T-cell (primary cell): ENCODE data around the gene SIRT7. TPM values are rescaled to one million over a fixed set of nuclear protein-coding genes. Genes with fewer than 3 reads are reported as not detected.

Experiments used
- ATAC-seq, 4 experiments: fragments of 200-7000 bp in 3 of 4; fragments of 150-1000 bp in 1 of 4; cut with Tn5 transposase; replicated peaks in 1 of 4; 1 replicate in 3 of 4; 2 replicates in 1 of 4; pipeline ENCODE4 v1.10.0; 2021; ENCODE audit warnings: moderate library complexity in 3 of 4, mild to moderate bottlenecking in 2 of 4, moderate number of reproducible peaks in 1 of 4
- CTCF ChIA-PET, 2 donors: fragments of 300-600 bp; sonication (Branson Sonifier 250); formaldehyde crosslinking; loops; one replicate each; lab custom pipeline; 2022; ENCODE audit warnings: antibody characterized with exemption in 2 of 2; lab: Charles Lee
- POLR2A ChIA-PET, 2 donors: fragments of 300-600 bp; sonication (Branson Sonifier 250); formaldehyde crosslinking; loops; one replicate each; lab custom pipeline; 2022; ENCODE audit warnings: antibody characterized with exemption in 2 of 2; lab: Charles Lee
- DNase-seq, 35 experiments: peaks; one replicate each; pipeline versions ENCODE4 v3.0.0 to v3.0.0-alpha.2; 2013 to 2023
- H3K27ac ChIP-seq: one replicate; pipeline ENCODE4 v1.5.1; 2013; ENCODE audit warnings: low read length
- H3K27me3 ChIP-seq, 2 experiments: replicated peaks in 1 of 2; 1 replicate in 1 of 2; 2 replicates in 1 of 2; pipeline versions ENCODE4 v1.6.1 to v1.7.0; 2013; ENCODE audit warnings: low read length in 1 of 2, mixed read lengths in 1 of 2; ENCODE audit not compliant: control insufficient read depth in 2 of 2, insufficient read depth in 2 of 2; ENCODE audit errors: extremely low read depth in 1 of 2
- H3K36me3 ChIP-seq, 2 donors: 1 replicate in 1 of 2; 2 replicates in 1 of 2; pipeline versions ENCODE4 v1.6.1 to v1.7.0; 2013; ENCODE audit warnings: low read length in 1 of 2; ENCODE audit not compliant: control insufficient read depth in 2 of 2, insufficient read depth in 1 of 2; ENCODE audit errors: extremely low read depth in 1 of 2
- H3K4me1 ChIP-seq, 2 experiments: 1 replicate in 1 of 2; 2 replicates in 1 of 2; pipeline versions ENCODE4 v1.6.1 to v1.7.0; 2013; ENCODE audit warnings: low read length in 2 of 2, mixed read lengths in 1 of 2; ENCODE audit not compliant: insufficient read depth in 2 of 2, control insufficient read depth in 1 of 2; ENCODE audit errors: extremely low read depth in 1 of 2
- H3K4me3 ChIP-seq, 2 donors: 1 replicate in 1 of 2; 2 replicates in 1 of 2; pipeline versions ENCODE4 v1.5.1 to v1.7.0; 2013; ENCODE audit warnings: mild to moderate bottlenecking in 2 of 2, low read length in 1 of 2, moderate library complexity in 1 of 2; ENCODE audit not compliant: control insufficient read depth in 1 of 2; ENCODE audit errors: extremely low read depth in 1 of 2
- H3K9me3 ChIP-seq: 2 replicates; pipeline ENCODE4 v1.7.0; 2013
- H3K27ac Mint-ChIP-seq, 2 donors: one replicate each; pipeline ENCODE4 v1.8.0; 2020 to 2021; ENCODE audit warnings: mild to moderate bottlenecking in 2 of 2, mixed read lengths in 2 of 2
- H3K27me3 Mint-ChIP-seq, 2 donors: one replicate each; pipeline ENCODE4 v1.8.0; 2021 to 2022; ENCODE audit warnings: mixed read lengths in 2 of 2
- H3K36me3 Mint-ChIP-seq: one replicate; pipeline ENCODE4 v1.8.0; 2021; ENCODE audit warnings: mixed read lengths
- H3K4me1 Mint-ChIP-seq, 3 donors: one replicate each; pipeline ENCODE4 v1.8.0; 2020 to 2022; ENCODE audit warnings: mixed read lengths in 3 of 3, mild to moderate bottlenecking in 1 of 3
- H3K4me3 Mint-ChIP-seq, 3 donors: one replicate each; pipeline ENCODE4 v1.8.0; 2020 to 2022; ENCODE audit warnings: mild to moderate bottlenecking in 3 of 3, mixed read lengths in 3 of 3, moderate library complexity in 3 of 3
- H3K9me3 Mint-ChIP-seq, 3 donors: one replicate each; pipeline ENCODE4 v1.8.0; 2020 to 2022; ENCODE audit warnings: mixed read lengths in 3 of 3
- WGBS: methylation state at CpG from one replicate; pipeline ENCODE4 v1.1.5; 2013; ENCODE audit warnings: missing lambda C conversion rate; ENCODE audit not compliant: insufficient coverage; 5-methylcytosine and 5-hydroxymethylcytosine counted together
- total RNA-seq, 35 experiments: library from RNA in 6 of 35; stranded (reverse) in 6 of 35; fragments of 120-200 nt in 1 of 35; gene quantifications; one replicate each; pipeline versions ENCODE4 v1.2.1 to v1.2.4 and lab custom pipeline; 2013 to 2026

Gene SIRT7
- total RNA-seq, 5 donors from 2014 or later (not counting 1 experiment from before 2014, with no cell fraction given) = 54.3 to 96.2 (median 77.4) TPM

DNA sequence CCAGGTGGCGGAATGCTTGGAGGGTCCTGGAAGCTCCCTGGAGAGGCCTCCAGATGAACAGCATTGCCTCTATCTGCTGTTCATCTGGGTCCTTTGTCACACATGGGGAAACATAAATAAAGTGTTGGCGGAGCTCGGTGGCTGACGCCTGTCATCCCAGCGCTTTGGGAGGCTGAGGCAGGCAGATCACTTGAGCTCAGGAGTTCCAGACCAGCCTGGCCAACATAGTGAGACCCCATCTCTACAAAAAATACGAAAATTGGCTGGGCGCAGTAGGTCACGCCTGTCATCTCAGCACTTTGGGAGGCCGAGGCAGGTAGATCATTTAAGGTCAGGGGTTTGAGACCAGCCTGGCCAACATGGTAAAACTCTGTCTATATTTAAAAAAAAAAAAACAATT is 26.9 kb upstream of the SIRT7 start:
- H3K27ac Mint-ChIP-seq = no peak overlapping the region

DNA sequence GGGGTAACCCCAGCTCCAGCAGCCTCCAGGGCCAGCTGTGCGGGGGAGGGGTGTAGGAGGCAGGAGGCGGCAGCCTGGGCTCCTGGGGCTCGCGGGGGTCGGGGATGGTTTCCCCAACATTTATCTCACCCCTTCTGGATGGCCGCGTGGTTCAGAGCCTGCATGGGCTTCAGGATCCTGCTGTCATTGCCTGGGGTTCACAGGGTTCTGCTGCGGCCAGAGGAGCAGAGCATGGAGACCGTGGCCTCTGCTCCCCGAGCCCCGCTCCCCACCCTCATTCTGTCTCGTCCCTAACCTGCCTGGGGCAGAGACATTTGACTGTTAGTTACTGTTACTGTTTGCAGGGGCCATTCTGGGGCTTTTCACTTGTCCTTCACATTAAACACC is 24.2 kb upstream of the SIRT7 start:
- peaks cover 0 to 9% of the 10 kb centered on the region in 2 donors for H3K27me3 Mint-ChIP-seq
- DNase-seq (no peak), ATAC-seq (no peak)
- WGBS = 70% methylated on average over 7 of the region's 12 CpGs
- Histone ChIP-seq H3K36me3 (no peaks in the 10 kb centered on the region), H3K4me3 (no peak overlapping the region), H3K27ac (no peak overlapping the region), H3K27me3 (peaks cover 0 to 54% of the 10 kb centered on the region in 2 experiments), H3K4me1 (peaks cover 0 to 9% of the 10 kb centered on the region in 2 experiments), H3K9me3 (no peaks in the 10 kb centered on the region)
- ChIA-PET CTCF (no interaction called here), POLR2A (no interaction called here)
- no peaks in the 10 kb centered on the region for H3K9me3 Mint-ChIP-seq
- H3K4me3 Mint-ChIP-seq = no peak overlapping the region
- no peak overlapping the region for H3K27ac Mint-ChIP-seq
- no peaks in the 10 kb centered on the region for H3K36me3 Mint-ChIP-seq
- H3K4me1 Mint-ChIP-seq = peaks cover 3 to 5% (median 5%) of the 10 kb centered on the region in 3 donors

More for the DNA sequence above, 26.9 kb upstream of the SIRT7 start:
- ChIA-PET POLR2A (no interaction called here), CTCF (interaction anchor here in 1 of 2 donors (0.7 kb wide), 1 partner anchor 17 kb away, joined by 4 read pairs; the partner anchor contains the start of gene MAFG)
- Mint-ChIP-seq H3K4me3 (no peak overlapping the region), H3K4me1 (no peaks in the 10 kb centered on the region), H3K27me3 (peaks cover 0 to 9% of the 10 kb centered on the region in 2 donors), H3K9me3 (no peaks in the 10 kb centered on the region), H3K36me3 (no peaks in the 10 kb centered on the region)
- H3K36me3 ChIP-seq = no peaks in the 10 kb centered on the region
- H3K4me1 ChIP-seq = no peaks in the 10 kb centered on the region
- H3K27ac ChIP-seq = no peak overlapping the region
- H3K4me3 ChIP-seq = no peak overlapping the region
- DNase-seq (no peak), ATAC-seq (no peak)
- peaks cover 0 to 42% of the 10 kb centered on the region in 2 experiments for H3K27me3 ChIP-seq
- H3K9me3 ChIP-seq = no peaks in the 10 kb centered on the region
- WGBS = 94% methylated on average over 7 of the region's 9 CpGs

DNA sequence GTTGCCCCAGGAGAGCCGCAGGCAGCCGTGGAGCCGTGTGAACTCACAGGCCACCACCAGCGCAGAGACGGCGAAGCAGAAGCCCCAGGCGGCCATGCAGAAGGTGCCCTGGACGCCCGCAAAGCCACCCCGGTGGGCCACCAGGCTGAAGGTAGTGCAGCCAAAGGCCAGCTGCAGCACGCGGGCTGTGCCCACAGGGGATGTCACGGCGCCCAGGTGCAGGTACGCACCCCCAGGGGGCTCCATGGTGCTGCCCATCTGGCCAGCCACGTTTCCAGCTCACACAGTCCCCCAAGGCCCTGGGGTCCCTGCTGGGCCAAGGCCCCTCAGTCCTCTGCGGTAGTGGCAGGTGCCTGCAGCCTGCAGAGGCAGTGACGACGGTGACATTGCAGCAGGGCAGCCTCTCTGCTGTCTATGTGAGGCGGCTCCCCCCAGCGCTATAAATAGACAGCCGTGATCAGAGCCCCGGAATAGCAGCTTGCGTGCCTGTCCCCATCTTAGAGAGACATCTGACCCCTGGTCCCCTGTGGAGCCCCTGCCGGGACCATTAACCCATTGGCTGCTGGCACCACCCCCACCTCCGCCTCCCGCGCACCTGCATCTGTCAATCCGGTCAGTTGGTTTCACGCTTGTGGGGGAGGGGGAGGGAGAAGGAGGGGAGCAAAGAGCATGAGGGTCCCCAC is 23.6 kb upstream of the SIRT7 start:
- H3K36me3 Mint-ChIP-seq = no peaks in the 10 kb centered on the region
- WGBS = 62% methylated on average over 24 of the region's 30 CpGs
- ATAC-seq (no peak), DNase-seq (no peak)
- H3K4me3 Mint-ChIP-seq = no peak overlapping the region
- no peaks in the 10 kb centered on the region for H3K36me3 ChIP-seq
- CTCF ChIA-PET = no interaction called here
- H3K27ac Mint-ChIP-seq = no peak overlapping the region
- no peaks in the 10 kb centered on the region for H3K9me3 ChIP-seq
- H3K27me3 ChIP-seq = peaks cover 0 to 57% of the 10 kb centered on the region in 2 experiments
- H3K27me3 Mint-ChIP-seq = peaks cover 0 to 7% of the 10 kb centered on the region in 2 donors
- H3K4me3 ChIP-seq = no peak overlapping the region
- H3K27ac ChIP-seq = no peak overlapping the region
- POLR2A ChIA-PET = no interaction called here
- H3K4me1 Mint-ChIP-seq = peaks cover 3 to 5% (median 5%) of the 10 kb centered on the region in 3 donors
- peaks cover 3 to 13% of the 10 kb centered on the region in 2 experiments for H3K4me1 ChIP-seq
- no peaks in the 10 kb centered on the region for H3K9me3 Mint-ChIP-seq

GRCh38 chr17:81940538-81941483 is 22.8 kb upstream of the SIRT7 start:
- Histone ChIP-seq H3K4me3 (no peak overlapping the region), H3K36me3 (no peaks in the 10 kb centered on the region), H3K27ac (no peak overlapping the region), H3K9me3 (no peaks in the 10 kb centered on the region), H3K4me1 (peaks cover 4 to 16% of the 10 kb centered on the region in 2 experiments), H3K27me3 (peaks cover 0 to 60% of the 10 kb centered on the region in 2 experiments)
- Mint-ChIP-seq H3K4me3 (no peak overlapping the region), H3K9me3 (no peaks in the 10 kb centered on the region), H3K27me3 (peaks cover 0 to 7% of the 10 kb centered on the region in 2 donors), H3K27ac (no peak overlapping the region), H3K4me1 (peaks cover 5 to 6% (median 5%) of the 10 kb centered on the region in 3 donors), H3K36me3 (no peaks in the 10 kb centered on the region)
- ATAC-seq = no peak
- POLR2A ChIA-PET = no interaction called here
- CTCF ChIA-PET = no interaction called here
- DNase-seq = no peak
- WGBS = 93% methylated on average over 56 of the region's 56 CpGs

DNA sequence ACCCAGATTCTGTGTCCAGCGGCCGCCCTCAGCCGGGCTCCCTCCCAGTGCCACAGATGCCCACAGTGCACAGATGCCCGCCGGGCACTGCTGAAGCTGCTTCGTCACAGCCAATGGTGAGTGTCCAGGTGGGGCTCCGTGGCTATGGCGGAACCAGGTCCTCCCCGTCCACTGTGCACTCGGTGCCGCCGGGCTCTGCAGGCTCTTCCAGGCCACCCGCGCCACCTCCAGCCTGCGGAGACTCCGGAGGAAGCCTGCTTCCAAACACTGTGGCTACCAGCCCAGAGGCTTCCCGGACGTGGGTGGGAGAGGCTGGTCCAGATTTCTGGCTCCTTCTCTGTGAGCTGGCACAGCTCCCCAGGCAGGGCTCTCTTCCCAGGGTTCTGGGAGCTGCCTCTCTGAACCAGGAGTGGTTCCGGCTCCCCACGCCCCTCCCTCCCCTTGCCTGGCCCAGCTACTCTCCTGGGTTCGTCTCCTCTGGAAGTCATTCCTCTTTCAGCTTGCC is 22.0 kb upstream of the SIRT7 start:
- Mint-ChIP-seq H3K36me3 (no peaks in the 10 kb centered on the region), H3K4me1 (peaks cover 5 to 7% (median 6%) of the 10 kb centered on the region in 3 donors), H3K9me3 (no peaks in the 10 kb centered on the region), H3K27me3 (peaks cover 0 to 7% of the 10 kb centered on the region in 2 donors), H3K27ac (no peak overlapping the region), H3K4me3 (no peak overlapping the region)
- ChIA-PET POLR2A (interaction anchor here in 1 of 2 donors (0.6 kb wide), 1 partner anchor 620 kb away, joined by 5 read pairs; no protein-coding TSS in a partner anchor), CTCF (no interaction called here)
- Histone ChIP-seq H3K36me3 (no peaks in the 10 kb centered on the region), H3K9me3 (no peaks in the 10 kb centered on the region), H3K27me3 (peaks cover 0 to 58% of the 10 kb centered on the region in 2 experiments), H3K4me1 (peaks cover 4 to 16% of the 10 kb centered on the region in 2 experiments), H3K4me3 (no peak overlapping the region), H3K27ac (no peak overlapping the region)
- DNase-seq (no peak), ATAC-seq (no peak)
- WGBS = 94% methylated on average over 20 of the region's 21 CpGs

- ATAC-seq = no peak
- H3K4me1 Mint-ChIP-seq = peaks cover 5 to 7% (median 6%) of the 10 kb centered on the region in 3 donors
- H3K4me3 Mint-ChIP-seq = no peak overlapping the region
- ChIA-PET POLR2A (no interaction called here), CTCF (no interaction called here)
- H3K4me1 ChIP-seq = peaks cover 4 to 16% of the 10 kb centered on the region in 2 experiments
- H3K27me3 ChIP-seq = peaks cover 0 to 52% of the 10 kb centered on the region in 2 experiments
- no peaks in the 10 kb centered on the region for H3K36me3 ChIP-seq
- H3K9me3 ChIP-seq = no peaks in the 10 kb centered on the region
- no peaks in the 10 kb centered on the region for H3K9me3 Mint-ChIP-seq
- no peak for DNase-seq
- peaks cover 0 to 7% of the 10 kb centered on the region in 2 donors for H3K27me3 Mint-ChIP-seq
- H3K4me3 ChIP-seq = no peak overlapping the region
- H3K27ac Mint-ChIP-seq = no peak overlapping the region
- H3K27ac ChIP-seq = no peak overlapping the region
- H3K36me3 Mint-ChIP-seq = no peaks in the 10 kb centered on the region
- 55% methylated on average over 11 of the region's 15 CpGs for WGBS
Observed at GRCh38 chr17:81939218-81939617, 21.2 kb upstream of the SIRT7 start.
